ENCODE data around the gene AKAP6. TPM values are rescaled to one million over a fixed set of nuclear protein-coding genes. Genes with fewer than 3 reads are reported as not detected.

AKAP6 gene
- total RNA-seq, 1 donor from 2014 or later, result 600 TPM

DNA sequence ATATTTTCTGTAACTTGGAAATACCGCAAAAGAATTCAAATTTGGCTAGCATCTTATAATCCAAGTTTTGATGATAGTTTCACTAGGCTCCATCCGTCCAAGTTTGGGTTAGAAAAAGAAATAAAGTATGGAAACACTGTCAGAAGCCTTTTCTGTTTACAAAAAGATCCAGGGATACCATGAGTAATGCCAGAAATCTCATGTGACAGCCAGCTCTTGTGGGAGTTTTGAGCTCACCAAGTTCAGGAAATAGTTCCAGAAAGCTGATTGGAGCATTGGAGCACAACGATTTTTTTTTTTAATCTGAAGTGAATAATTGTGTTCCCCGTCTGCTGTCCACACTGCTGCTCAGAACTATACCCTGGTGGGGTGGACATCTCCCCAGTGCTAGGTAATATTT is 379.9 kb downstream of the AKAP6 start:
- Mint-ChIP-seq H3K4me3 (ENCODE audit: unreplicated experiment) (no peak overlapping the region), H3K4me1 (ENCODE audit: low read depth, unreplicated experiment) (peaks cover 12% of the 10 kb centered on the region), H3K9me3 (ENCODE audit: unreplicated experiment) (peaks cover 15% of the 10 kb centered on the region), H3K36me3 (ENCODE audit: unreplicated experiment) (no peaks in the 10 kb centered on the region), H3K27ac (ENCODE audit: unreplicated experiment) (no peak overlapping the region), H3K27me3 (ENCODE audit: unreplicated experiment) (peaks cover 12% of the 10 kb centered on the region)
- DNase-seq, result no peak
- TF ChIP-seq CTCF (IDR thresholded peaks at IDR 0.05; ENCODE audit: partially characterized antibody, unreplicated experiment), result no peak

DNA sequence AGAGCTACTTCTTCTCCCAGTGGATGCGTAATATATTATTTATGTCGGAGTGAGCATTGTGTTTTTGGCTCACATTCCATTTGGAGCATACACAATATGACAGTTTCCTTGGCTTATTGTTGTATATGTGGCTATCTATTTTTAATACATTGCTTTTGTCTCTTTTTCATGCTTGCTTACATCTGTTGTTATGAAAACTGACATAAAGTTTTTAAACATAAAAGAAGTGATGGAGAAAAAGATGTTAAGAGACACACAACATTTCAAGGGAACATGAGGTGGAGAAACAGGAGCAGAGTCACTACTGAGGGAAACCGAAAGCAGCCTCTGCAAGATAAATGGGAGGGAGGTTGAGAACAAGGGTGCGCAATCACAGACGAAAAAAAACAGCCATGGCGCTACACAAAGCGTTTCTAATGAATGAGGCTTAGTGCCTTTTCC is 381.2 kb downstream of the AKAP6 start:
- peaks cover 12% of the 10 kb centered on the region for H3K27me3 Mint-ChIP-seq (ENCODE audit: unreplicated experiment)
- no peak overlapping the region for H3K4me3 Mint-ChIP-seq (ENCODE audit: unreplicated experiment)
- TF ChIP-seq CTCF (IDR thresholded peaks at IDR 0.05; ENCODE audit: partially characterized antibody, unreplicated experiment), result no peak
- DNase-seq, result no peak
- H3K36me3 Mint-ChIP-seq (ENCODE audit: unreplicated experiment), result no peaks in the 10 kb centered on the region
- H3K27ac Mint-ChIP-seq (ENCODE audit: unreplicated experiment), result no peak overlapping the region
- H3K9me3 Mint-ChIP-seq (ENCODE audit: unreplicated experiment), result peaks cover 17% of the 10 kb centered on the region
- H3K4me1 Mint-ChIP-seq (ENCODE audit: low read depth, unreplicated experiment), result peaks cover 14% of the 10 kb centered on the region

DNA sequence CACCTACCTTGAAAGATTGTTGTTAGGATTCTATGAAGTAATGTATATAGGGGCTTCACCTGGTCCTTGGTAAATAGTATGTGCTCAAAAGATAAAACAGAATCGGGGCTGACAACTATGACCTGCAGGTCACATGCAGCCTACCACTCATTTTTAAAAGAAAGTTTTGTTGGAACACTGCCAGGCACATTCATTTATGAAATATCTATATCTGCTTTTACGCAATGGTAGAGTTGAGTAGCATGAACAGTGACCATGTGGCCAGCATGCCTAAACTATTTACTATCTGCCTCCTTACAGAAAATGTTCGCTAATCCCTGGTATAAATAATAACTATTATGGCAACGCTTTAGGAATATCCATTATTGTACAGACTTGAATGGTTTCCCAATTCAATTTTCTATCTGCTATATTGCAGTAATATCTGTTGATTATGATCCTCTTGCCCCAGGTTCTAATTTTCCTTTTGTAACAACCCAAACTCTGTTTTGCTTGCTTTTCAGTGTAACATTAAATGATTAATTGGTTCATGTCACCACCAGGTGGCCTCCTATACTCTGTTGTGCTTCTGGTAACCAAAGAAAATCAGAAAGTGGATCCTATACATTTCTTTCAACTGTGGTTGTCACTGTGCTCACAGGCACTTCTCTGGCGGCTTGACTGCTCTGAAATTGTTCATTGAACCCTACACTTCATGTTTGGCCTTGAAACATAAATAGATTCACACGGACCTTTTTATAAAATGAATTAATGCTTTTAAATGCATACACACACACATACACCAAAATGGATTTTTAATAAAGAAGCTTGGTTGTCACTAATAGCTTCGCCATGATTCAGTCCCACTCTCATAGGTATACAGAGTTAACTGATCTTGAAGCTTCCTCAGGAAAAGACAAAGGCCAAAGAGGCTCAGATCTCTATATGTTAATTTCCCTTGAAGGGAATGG is 381.9 kb downstream of the AKAP6 start:
- H3K36me3 Mint-ChIP-seq (ENCODE audit: unreplicated experiment), result no peaks in the 10 kb centered on the region
- peaks cover 14% of the 10 kb centered on the region for H3K4me1 Mint-ChIP-seq (ENCODE audit: low read depth, unreplicated experiment)
- peaks cover 12% of the 10 kb centered on the region for H3K27me3 Mint-ChIP-seq (ENCODE audit: unreplicated experiment)
- DNase-seq, result no peak
- TF ChIP-seq CTCF (IDR thresholded peaks at IDR 0.05; ENCODE audit: partially characterized antibody, unreplicated experiment), result peak; percentile 84
- H3K4me3 Mint-ChIP-seq (ENCODE audit: unreplicated experiment), result peak overlapping the region; percentile 39
- H3K9me3 Mint-ChIP-seq (ENCODE audit: unreplicated experiment), result peaks cover 18% of the 10 kb centered on the region
- no peak overlapping the region for H3K27ac Mint-ChIP-seq (ENCODE audit: unreplicated experiment)

GRCh38 chr14:32713856-32714255 is 384.8 kb downstream of the AKAP6 start:
- no peak for TF ChIP-seq CTCF (IDR thresholded peaks at IDR 0.05; ENCODE audit: partially characterized antibody, unreplicated experiment)
- Mint-ChIP-seq H3K27me3 (ENCODE audit: unreplicated experiment) (peaks cover 10% of the 10 kb centered on the region), H3K9me3 (ENCODE audit: unreplicated experiment) (peaks cover 12% of the 10 kb centered on the region), H3K36me3 (ENCODE audit: unreplicated experiment) (no peaks in the 10 kb centered on the region), H3K4me1 (ENCODE audit: low read depth, unreplicated experiment) (peaks cover 14% of the 10 kb centered on the region), H3K27ac (ENCODE audit: unreplicated experiment) (no peak overlapping the region), H3K4me3 (ENCODE audit: unreplicated experiment) (no peak overlapping the region)
- no peak for DNase-seq

- no peak for TF ChIP-seq CTCF (IDR thresholded peaks at IDR 0.05; ENCODE audit: partially characterized antibody, unreplicated experiment)
- no peak for DNase-seq
- Mint-ChIP-seq H3K4me3 (ENCODE audit: unreplicated experiment) (no peak overlapping the region), H3K36me3 (ENCODE audit: unreplicated experiment) (peaks cover 4% of the 10 kb centered on the region), H3K9me3 (ENCODE audit: unreplicated experiment) (peaks cover 10% of the 10 kb centered on the region), H3K27ac (ENCODE audit: unreplicated experiment) (no peak overlapping the region), H3K27me3 (ENCODE audit: unreplicated experiment) (peaks cover 7% of the 10 kb centered on the region), H3K4me1 (ENCODE audit: low read depth, unreplicated experiment) (no peaks in the 10 kb centered on the region)
Measured at GRCh38 chr14:32719601-32720000, 390.5 kb downstream of the AKAP6 start.

Data from glutamatergic neuron (in vitro differentiated cells).